ENCODE measurements around the gene AHDC1. TPM values are rescaled to one million over a fixed set of nuclear protein-coding genes. Genes with fewer than 3 reads are reported as not detected.

Gene AHDC1
- total and polyA plus RNA-seq, 9 of the 15 experiments (the other 6 are each of a cell fraction or from before 2014, with no cell fraction given), result 0.21 to 36.4 (median 4.7) TPM

GRCh38 chr1:27542463-27543273 is 61.3 kb downstream of the AHDC1 start (continued):
- TF ChIP-seq TSHZ1 (CRISPR knock-in tag; IDR thresholded peaks at IDR 0.05) (peak; percentile 88), ZNF586 (CRISPR knock-in tag; conservative IDR thresholded peaks at IDR 0.05) (no peak), GTF2B (IDR thresholded peaks at IDR 0.05; ENCODE audit: extremely low read depth, insufficient read length) (no peak), E2F8 (IDR thresholded peaks at IDR 0.05; ENCODE audit: low read depth, partially characterized antibody) (peak; percentile 76), MYC (IDR thresholded peaks at IDR 0.05; ENCODE audit: low read depth, low read length) (peak; percentile 82), MYC (CRISPR knock-in tag; IDR thresholded peaks at IDR 0.05; ENCODE audit: borderline replicate concordance, low read depth) (peak; percentile 92), SRSF7 (optimal IDR thresholded peaks at IDR 0.05; ENCODE audit: low read depth, low read length) (no peak), RFX5 (IDR thresholded peaks at IDR 0.05; ENCODE audit: low read depth, low read length) (no peak), BRF2 (IDR thresholded peaks at IDR 0.05; ENCODE audit: borderline replicate concordance, insufficient read depth, insufficient read length) (no peak), ARID4B (CRISPR knock-in tag; IDR thresholded peaks at IDR 0.05) (peak; percentile 90), ZFX (CRISPR knock-in tag; IDR thresholded peaks at IDR 0.05) (peak; percentile 99), SMARCA4 (IDR thresholded peaks at IDR 0.05) (peak; percentile 100), SRSF3 (IDR thresholded peaks at IDR 0.05; ENCODE audit: insufficient read depth, low read length) (no peak), CC2D1A (IDR thresholded peaks at IDR 0.05) (peak; percentile 99; the same call in 1 of the 2 replicates)

All from K562 (cell line).